B cell (primary cell): ENCODE measurements around the gene RELL2. TPM values are rescaled to one million over a fixed set of nuclear protein-coding genes. Genes with fewer than 3 reads are reported as not detected.
A peak's percentile ranks its signal among the peaks of the same experiment; 100 is the strongest.

Source experiments
- ATAC-seq: fragments of 200-7000 bp; cut with Tn5 transposase; one replicate; pipeline ENCODE4 v1.10.0; 2021; ENCODE audit warnings: low read depth, mild to moderate bottlenecking, moderate number of reproducible peaks, moderate library complexity
- CTCF ChIA-PET: fragments of 350-600 bp; sonication (Branson Sonifier 250); formaldehyde crosslinking; loops from one replicate; lab custom pipeline; 2021; ENCODE audit warnings: antibody characterized with exemption, inconsistent platforms; lab: Charles Lee
- POLR2A ChIA-PET: fragments of 350-600 bp; sonication (Branson Sonifier 250); formaldehyde crosslinking; loops from one replicate; lab custom pipeline; 2021; ENCODE audit warnings: antibody characterized with exemption; lab: Charles Lee
- DNase-seq: peaks from one replicate; pipeline ENCODE4 v3.0.0; 2013
- H2AFZ ChIP-seq: 2 replicates; pipeline ENCODE4 v1.6.1; 2012; ENCODE audit warnings: mild to moderate bottlenecking, low read depth, low read length; ENCODE audit not compliant: insufficient read depth, poor library complexity, severe bottlenecking
- H3K27ac ChIP-seq, 2 donors: 1 replicate in 1 of 2; 2 replicates in 1 of 2; pipeline ENCODE4 v1.5.1; 2012 to 2013; ENCODE audit warnings: low read length in 2 of 2, mild to moderate bottlenecking in 2 of 2, moderate library complexity in 1 of 2
- H3K27me3 ChIP-seq, 4 experiments: fragments of 200-600 bp in 1 of 4; sonication (generic) in 1 of 4; replicated peaks in 1 of 4; 1 replicate in 2 of 4; 2 replicates in 2 of 4; pipeline versions ENCODE4 v1.6.1 to v1.7.0; 2013 to 2016; ENCODE audit warnings: low read length in 3 of 4, mild to moderate bottlenecking in 2 of 4, mixed read lengths in 1 of 4, moderate library complexity in 1 of 4; ENCODE audit not compliant: insufficient read depth in 4 of 4, control insufficient read depth in 3 of 4; ENCODE audit errors: control extremely low read depth in 1 of 4
- H3K36me3 ChIP-seq, 2 experiments: replicated peaks in 1 of 2; 1 replicate in 1 of 2; 2 replicates in 1 of 2; pipeline versions ENCODE4 v1.6.1 to v1.7.1; 2013; ENCODE audit warnings: low read length in 1 of 2; ENCODE audit not compliant: insufficient read depth in 2 of 2, control insufficient read depth in 1 of 2; ENCODE audit errors: control extremely low read depth in 1 of 2, extremely low read depth in 1 of 2
- H3K4me1 ChIP-seq, 2 donors: fragments of 200-600 bp in 1 of 2; sonication (generic) in 1 of 2; 1 replicate in 1 of 2; 2 replicates in 1 of 2; pipeline versions ENCODE4 v1.5.1 to v1.6.1; 2013 to 2017; ENCODE audit warnings: low read length in 2 of 2; ENCODE audit not compliant: control insufficient read depth in 2 of 2, insufficient read depth in 2 of 2
- H3K4me2 ChIP-seq: replicated peaks from 2 replicates; pipeline ENCODE3; 2012; ENCODE audit warnings: mild to moderate bottlenecking, low read depth, low read length; ENCODE audit not compliant: poor library complexity, severe bottlenecking
- H3K4me3 ChIP-seq, 5 experiments: fragments of 200-600 bp in 1 of 5; sonication (generic) in 1 of 5; 1 replicate in 3 of 5; 2 replicates in 2 of 5; pipeline versions ENCODE4 v1.5.1 to v1.7.0; 2011 to 2016; ENCODE audit warnings: low read length in 4 of 5, mild to moderate bottlenecking in 4 of 5, low read depth in 2 of 5, control low read depth in 1 of 5, moderate library complexity in 1 of 5; ENCODE audit not compliant: insufficient read depth in 1 of 5; ENCODE audit errors: control extremely low read depth in 1 of 5, extremely low read depth in 1 of 5
- H3K79me2 ChIP-seq: fragments of 200-600 bp; sonication (generic); one replicate; pipeline ENCODE4 v1.6.0; 2016; ENCODE audit warnings: low read length; ENCODE audit not compliant: control insufficient read depth, insufficient read depth
- H3K9ac ChIP-seq: fragments of 200-600 bp; sonication (generic); 2 replicates; pipeline ENCODE4 v1.6.1; 2017; ENCODE audit warnings: mild to moderate bottlenecking, low read length, moderate library complexity
- H3K9me3 ChIP-seq, 3 donors: one replicate each; pipeline versions ENCODE4 v1.6.1 to v1.7.1; 2013; ENCODE audit warnings: low read length in 2 of 3; ENCODE audit not compliant: control insufficient read depth in 2 of 3, insufficient read depth in 1 of 3; ENCODE audit errors: control extremely low read depth in 1 of 3
- H4K20me1 ChIP-seq: 2 replicates; pipeline ENCODE4 v1.6.0; 2012; ENCODE audit warnings: mild to moderate bottlenecking, low read length; ENCODE audit not compliant: insufficient read depth, control insufficient read depth, poor library complexity, severe bottlenecking
- H3K27ac Mint-ChIP-seq: one replicate; pipeline ENCODE4 v1.8.0; 2021; ENCODE audit warnings: mixed read lengths
- H3K27me3 Mint-ChIP-seq: one replicate; pipeline ENCODE4 v1.8.0; 2021; ENCODE audit warnings: mixed read lengths
- H3K4me1 Mint-ChIP-seq: one replicate; pipeline ENCODE4 v1.8.0; 2021; ENCODE audit warnings: mixed read lengths
- H3K4me3 Mint-ChIP-seq: one replicate; pipeline ENCODE4 v1.8.0; 2021; ENCODE audit warnings: mixed read lengths
- H3K9me3 Mint-ChIP-seq: one replicate; pipeline ENCODE4 v1.8.0; 2022; ENCODE audit warnings: mixed read lengths; ENCODE audit not compliant: insufficient read depth
- CTCF ChIP-seq: fragments of 200-600 bp; IDR thresholded peaks from one replicate; pipeline ENCODE4 v1.8.0; 2022; ENCODE audit warnings: antibody characterized with exemption, mild to moderate bottlenecking
- EZH2 ChIP-seq: IDR thresholded peaks from 2 replicates; pipeline ENCODE4 v1.6.1; 2012; ENCODE audit warnings: borderline replicate concordance, low read depth, mild to moderate bottlenecking, moderate library complexity, low read length; ENCODE audit not compliant: insufficient read depth, poor library complexity, severe bottlenecking
- WGBS: methylation state at CpG from one replicate; pipeline ENCODE4 v1.1.5; 2013; ENCODE audit warnings: missing lambda C conversion rate; ENCODE audit not compliant: insufficient coverage; 5-methylcytosine and 5-hydroxymethylcytosine counted together
- intact Hi-C: fragments of 100-400 bp; cut with micrococcal nuclease; formaldehyde crosslinking; loops from one replicate; pipeline ENCODE4 v1.10.0; 2022
- polyA plus RNA-seq: library from polyadenylated mRNA; depleted of rRNA; stranded (reverse); fragments of >200 nt; gene quantifications from 2 replicates; pipeline ENCODE4 v1.2.3, GENCODE V29; 2012
- total RNA-seq, 2 donors: library from RNA; stranded (reverse); fragments of 120-200 nt in 1 of 2; gene quantifications; 1 replicate in 1 of 2; 2 replicates in 1 of 2; pipeline versions ENCODE4 v1.2.3 to v1.2.4, GENCODE V29; 2013 to 2022

RELL2 gene
- total and polyA plus RNA-seq, 2 donors (not counting 1 experiment from before 2014, with no cell fraction given) = 12.1 to 48.9 TPM

- H2AFZ ChIP-seq = peak overlapping the region; percentile 18
- DNase-seq = no peak
- intact Hi-C loops = no loop called here
- H3K36me3 ChIP-seq = peaks cover 1 to 31% of the 10 kb centered on the region in 2 experiments
- 39% methylated on average over 3 of the region's 5 CpGs for WGBS
- H3K4me3 Mint-ChIP-seq = peak overlapping the region; percentile 24
- POLR2A ChIA-PET = interaction anchor here (0.9 to 1.5 kb wide), 2 partner anchors 10 to 15 kb away, joined by 5 to 9 read pairs; partner anchors contain the start of gene DIAPH1
- peaks cover 30 to 36% of the 10 kb centered on the region in 2 donors for H3K4me1 ChIP-seq
- H3K9me3 Mint-ChIP-seq = no peaks in the 10 kb centered on the region
- H3K27ac Mint-ChIP-seq = peak overlapping the region; percentile 44
- peak overlapping the region; percentile 25 for H3K4me2 ChIP-seq
- TF ChIP-seq CTCF (no peak), EZH2 (no peak)
- no peak overlapping the region for H3K9ac ChIP-seq
- H3K9me3 ChIP-seq = no peaks in the 10 kb centered on the region
- CTCF ChIA-PET = interaction anchor here (0.9 to 10.3 kb wide), 8 partner anchors 9 to 70 kb away, joined by 3 to 124 read pairs (median 6); partner anchors contain the start of gene DIAPH1
- no peak overlapping the region for H3K4me3 ChIP-seq
- H3K4me1 Mint-ChIP-seq = peaks cover 39% of the 10 kb centered on the region
- peaks cover 69% of the 10 kb centered on the region for H3K79me2 ChIP-seq
- H3K27me3 ChIP-seq = no peaks in the 10 kb centered on the region
- peak overlapping the region in 1 of 2 donors; percentile 66 for H3K27ac ChIP-seq
- H4K20me1 ChIP-seq = peaks cover 23% of the 10 kb centered on the region
- ATAC-seq = no peak
- H3K27me3 Mint-ChIP-seq = no peaks in the 10 kb centered on the region
Observed at GRCh38 chr5:141633871-141634561, 2.8 kb upstream of the RELL2 start.

- peak overlapping the region; percentile 25 for H3K4me2 ChIP-seq
- no peaks in the 10 kb centered on the region for H3K9me3 Mint-ChIP-seq
- no peaks in the 10 kb centered on the region for H3K9me3 ChIP-seq
- peak overlapping the region; percentile 60 for H3K27ac Mint-ChIP-seq
- TF ChIP-seq EZH2 = no peak
- TF ChIP-seq CTCF = no peak
- peaks cover 1 to 24% of the 10 kb centered on the region in 2 experiments for H3K36me3 ChIP-seq
- no peak overlapping the region for H3K9ac ChIP-seq
- peaks cover 30 to 36% of the 10 kb centered on the region in 2 donors for H3K4me1 ChIP-seq
- no peak overlapping the region for H3K4me3 ChIP-seq
- peaks cover 39% of the 10 kb centered on the region for H3K4me1 Mint-ChIP-seq
- intact Hi-C loops = no loop called here
- H3K4me3 Mint-ChIP-seq = peak overlapping the region; percentile 94
- DNase-seq (no peak), ATAC-seq (no peak)
- H3K79me2 ChIP-seq = peaks cover 64% of the 10 kb centered on the region
- H4K20me1 ChIP-seq = peaks cover 23% of the 10 kb centered on the region
- H3K27ac ChIP-seq = peak overlapping the region in 1 of 2 donors; percentile 66
- ChIA-PET CTCF (interaction anchor here (1.0 to 10.3 kb wide), 6 partner anchors 10 to 71 kb away, joined by 3 to 124 read pairs (median 19); partner anchors contain the start of gene DIAPH1), POLR2A (interaction anchor here (1.5 kb wide), 1 partner anchor 11 kb away, joined by 9 read pairs; no protein-coding TSS in a partner anchor)
- H3K27me3 Mint-ChIP-seq = no peaks in the 10 kb centered on the region
- H2AFZ ChIP-seq = no peak overlapping the region
- 97% methylated on average over 4 of the region's 6 CpGs for WGBS
- H3K27me3 ChIP-seq = no peaks in the 10 kb centered on the region
Observed at GRCh38 chr5:141634720-141635119, 2.1 kb upstream of the RELL2 start.
